Upper lobe of left lung (tissue), 6 donors: ENCODE measurements around the gene LMO4. TPM values are rescaled to one million over a fixed set of nuclear protein-coding genes. Genes with fewer than 3 reads are reported as not detected.

ENCODE experiments used
- ATAC-seq, 2 donors: fragments of 200-7000 bp; cut with Tn5 transposase; one replicate each; pipeline ENCODE4 v1.9.1; 2022; ENCODE audit warnings: mild to moderate bottlenecking in 2 of 2, moderate library complexity in 2 of 2; ENCODE audit not compliant: low FRiP score in 2 of 2
- DNase-seq, 2 donors: peaks; one replicate each; pipeline ENCODE4 v3.0.0-alpha.2; 2019 to 2020
- H3K27ac ChIP-seq, 4 donors: fragments of 200-600 bp; sonication (generic); one replicate each; pipeline ENCODE4 v1.5.1; 2016 to 2019
- H3K27me3 ChIP-seq, 4 donors: fragments of 200-600 bp; sonication (generic); one replicate each; pipeline ENCODE4 v1.5.1; 2017 to 2019
- H3K36me3 ChIP-seq, 4 donors: fragments of 200-600 bp; sonication (generic); one replicate each; pipeline ENCODE4 v1.5.1; 2016 to 2019
- H3K4me1 ChIP-seq, 4 donors: fragments of 200-600 bp; sonication (generic); one replicate each; pipeline ENCODE4 v1.5.1; 2018 to 2019
- H3K4me3 ChIP-seq, 4 donors: fragments of 200-600 bp; sonication (generic); one replicate each; pipeline ENCODE4 v1.5.1; 2017 to 2019; ENCODE audit warnings: mild to moderate bottlenecking in 2 of 4, moderate library complexity in 1 of 4
- H3K9me3 ChIP-seq, 4 donors: fragments of 200-600 bp; sonication (generic); one replicate each; pipeline ENCODE4 v1.5.1; 2018 to 2019
- EP300 ChIP-seq, 4 donors: sonication (generic); formaldehyde crosslinking; IDR thresholded peaks; one replicate each; pipeline ENCODE4 v1.5.1; 2017; ENCODE audit warnings: antibody characterized with exemption in 4 of 4, control low read depth in 2 of 4
- POLR2A ChIP-seq, 4 donors: fragments of 450-650 bp; IDR thresholded peaks; one replicate each; pipeline ENCODE4 v1.5.1; 2016 to 2017; ENCODE audit warnings: antibody characterized with exemption in 4 of 4, mild to moderate bottlenecking in 2 of 4
- POLR2AphosphoS5 ChIP-seq, 2 donors: sonication (generic); formaldehyde crosslinking; IDR thresholded peaks; one replicate each; pipeline ENCODE4 v1.5.1; 2017; ENCODE audit warnings: antibody characterized with exemption in 2 of 2
- WGBS, 2 donors: methylation state at CpG; one replicate each; pipeline ENCODE4 v1.1.5; 2017 to 2018; 5-methylcytosine and 5-hydroxymethylcytosine counted together
- total RNA-seq, 6 donors: library from RNA; depleted of rRNA in 4 of 6; stranded (reverse); fragments of >200 nt in 4 of 6; gene quantifications; one replicate each; pipeline versions ENCODE4 v1.1.0 to v1.2.1, GENCODE V29; 2016 to 2021
- TF ChIP-seq, protein P1 (sequence below), 6 experiments: fragments of 450-650 bp in 4 of 6; fragments of 200-600 bp in 2 of 6; sonication (generic) in 2 of 6; IDR thresholded peaks; one replicate each; pipeline ENCODE4 v1.5.1; 2016 to 2019; ENCODE audit warnings: antibody characterized with exemption in 6 of 6
- donor health status: DM: no; HTN: no; CAD: no; lungs with moderate emphysema.
- donor health status: DM: no; HTN: yes; CAD: no; lungs with severe emphysema.

The LMO4 gene
- total RNA-seq, 6 donors from 2014 or later: 23.7 to 54.4 (median 42.4) TPM

DNA sequence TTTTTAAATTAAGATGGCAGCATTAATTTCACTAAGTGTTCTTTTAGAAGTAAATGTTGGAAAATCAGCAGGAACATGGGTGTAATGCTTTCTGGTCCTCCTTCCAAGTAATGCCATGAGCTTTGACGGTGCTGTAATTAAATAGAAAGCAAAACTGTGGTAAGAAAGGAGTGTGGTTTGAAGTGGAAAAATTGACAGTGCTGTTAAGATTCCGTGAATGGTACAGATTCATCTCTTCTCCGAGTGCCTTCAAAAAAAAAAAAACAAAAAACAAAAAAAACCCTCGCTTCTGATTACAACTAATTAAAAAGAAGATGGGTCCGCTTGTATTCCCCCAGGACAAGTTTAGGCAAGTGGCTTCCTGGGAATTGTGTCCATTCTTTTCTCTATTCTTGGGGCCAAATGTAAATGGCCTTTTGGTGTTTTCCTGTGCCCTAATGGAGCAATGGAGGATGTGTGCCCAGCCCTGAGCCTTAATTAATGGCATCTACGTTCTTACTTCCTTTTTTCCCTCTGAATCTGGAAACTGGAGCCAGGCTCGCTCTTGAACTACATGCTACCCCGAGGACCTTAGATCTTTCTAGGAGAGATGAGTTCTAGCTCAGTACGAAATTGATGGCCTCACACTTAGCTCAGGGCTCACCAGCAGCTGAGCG, 5.1 kb downstream of the LMO4 start:
- Histone ChIP-seq H3K4me1 (peaks cover 34 to 46% (median 39%) of the 10 kb centered on the region in 4 donors), H3K27ac (peak overlapping the region; percentile 84 to 94 (median 88)), H3K4me3 (peak overlapping the region in 3 of 4 donors; percentile 71 to 84 (median 82)), H3K27me3 (no peaks in the 10 kb centered on the region), H3K36me3 (no peaks in the 10 kb centered on the region), H3K9me3 (no peaks in the 10 kb centered on the region)
- no peak for ATAC-seq
- WGBS, 2 donors: 58 to 63% methylated on average over 10 of the region's 10 CpGs
- TF ChIP-seq EP300 (IDR thresholded peaks at IDR 0.05): no peak
- TF ChIP-seq POLR2AphosphoS5 (IDR thresholded peaks at IDR 0.05): no peak
- no peak for TF ChIP-seq POLR2A (IDR thresholded peaks at IDR 0.05)
- TF ChIP-seq, protein P1, sequence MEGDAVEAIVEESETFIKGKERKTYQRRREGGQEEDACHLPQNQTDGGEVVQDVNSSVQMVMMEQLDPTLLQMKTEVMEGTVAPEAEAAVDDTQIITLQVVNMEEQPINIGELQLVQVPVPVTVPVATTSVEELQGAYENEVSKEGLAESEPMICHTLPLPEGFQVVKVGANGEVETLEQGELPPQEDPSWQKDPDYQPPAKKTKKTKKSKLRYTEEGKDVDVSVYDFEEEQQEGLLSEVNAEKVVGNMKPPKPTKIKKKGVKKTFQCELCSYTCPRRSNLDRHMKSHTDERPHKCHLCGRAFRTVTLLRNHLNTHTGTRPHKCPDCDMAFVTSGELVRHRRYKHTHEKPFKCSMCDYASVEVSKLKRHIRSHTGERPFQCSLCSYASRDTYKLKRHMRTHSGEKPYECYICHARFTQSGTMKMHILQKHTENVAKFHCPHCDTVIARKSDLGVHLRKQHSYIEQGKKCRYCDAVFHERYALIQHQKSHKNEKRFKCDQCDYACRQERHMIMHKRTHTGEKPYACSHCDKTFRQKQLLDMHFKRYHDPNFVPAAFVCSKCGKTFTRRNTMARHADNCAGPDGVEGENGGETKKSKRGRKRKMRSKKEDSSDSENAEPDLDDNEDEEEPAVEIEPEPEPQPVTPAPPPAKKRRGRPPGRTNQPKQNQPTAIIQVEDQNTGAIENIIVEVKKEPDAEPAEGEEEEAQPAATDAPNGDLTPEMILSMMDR (IDR thresholded peaks at IDR 0.05): no peak
- no peak for DNase-seq

DNA sequence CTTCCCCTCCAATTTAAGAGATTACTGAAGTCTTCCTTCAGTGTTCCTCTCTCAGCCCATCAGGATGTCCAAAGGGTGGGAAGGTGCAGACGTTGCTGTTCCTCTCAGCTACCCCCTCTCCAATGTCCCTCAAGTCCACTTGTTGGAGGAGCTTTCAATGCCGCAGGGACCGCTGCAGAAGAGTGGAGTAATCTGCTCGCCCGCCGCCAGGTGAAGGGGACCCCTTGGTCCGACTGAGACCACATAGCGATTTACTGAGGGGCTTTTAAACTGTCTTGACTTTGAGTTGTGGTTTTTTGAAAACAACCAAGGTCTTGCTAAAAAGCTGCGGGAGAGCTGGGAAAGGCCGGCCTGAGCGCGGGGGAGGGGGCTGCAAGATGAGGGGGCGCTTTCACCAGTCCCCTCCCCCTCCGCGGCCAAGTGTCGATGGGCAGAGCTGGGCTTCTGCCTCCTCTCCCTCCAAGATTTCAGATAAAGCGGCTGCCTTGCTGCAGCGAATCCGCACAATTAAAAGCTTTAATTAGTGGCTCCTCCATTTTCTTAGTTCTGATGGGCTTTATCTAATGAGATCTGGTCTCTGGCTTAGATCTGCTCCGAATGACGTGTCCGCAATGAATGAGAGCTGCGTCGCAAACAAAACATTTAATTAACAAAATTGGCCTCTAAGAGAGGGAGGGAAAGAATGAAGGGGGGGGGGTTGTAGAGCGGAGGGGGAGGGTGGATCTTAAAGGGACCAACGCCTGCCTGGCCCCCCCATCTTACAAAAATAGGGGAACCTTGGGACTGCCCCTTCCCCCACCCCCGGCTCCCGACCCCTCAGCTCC, 5.9 kb downstream of the LMO4 start:
- no peaks in the 10 kb centered on the region for H3K27me3 ChIP-seq
- TF ChIP-seq, protein P1 (IDR thresholded peaks at IDR 0.05): peak in 1 of 6 experiments; percentile 9
- TF ChIP-seq EP300 (IDR thresholded peaks at IDR 0.05) (no peak), POLR2A (IDR thresholded peaks at IDR 0.05) (no peak)
- H3K27ac ChIP-seq: peak overlapping the region; percentile 84 to 94 (median 88)
- WGBS, 2 donors: 28 to 31% methylated on average over 24 to 28 of the region's 28 CpGs
- H3K9me3 ChIP-seq: no peaks in the 10 kb centered on the region
- peaks cover under 1 to 5% (median 3%) of the 10 kb centered on the region in 4 donors for H3K36me3 ChIP-seq
- peak overlapping the region; percentile 50 to 84 (median 76) for H3K4me3 ChIP-seq
- DNase-seq: peak in 1 of 2 donors; percentile 48
- peaks cover 34 to 46% (median 39%) of the 10 kb centered on the region in 4 donors for H3K4me1 ChIP-seq
- ATAC-seq: peak; percentile 2 to 16

DNA sequence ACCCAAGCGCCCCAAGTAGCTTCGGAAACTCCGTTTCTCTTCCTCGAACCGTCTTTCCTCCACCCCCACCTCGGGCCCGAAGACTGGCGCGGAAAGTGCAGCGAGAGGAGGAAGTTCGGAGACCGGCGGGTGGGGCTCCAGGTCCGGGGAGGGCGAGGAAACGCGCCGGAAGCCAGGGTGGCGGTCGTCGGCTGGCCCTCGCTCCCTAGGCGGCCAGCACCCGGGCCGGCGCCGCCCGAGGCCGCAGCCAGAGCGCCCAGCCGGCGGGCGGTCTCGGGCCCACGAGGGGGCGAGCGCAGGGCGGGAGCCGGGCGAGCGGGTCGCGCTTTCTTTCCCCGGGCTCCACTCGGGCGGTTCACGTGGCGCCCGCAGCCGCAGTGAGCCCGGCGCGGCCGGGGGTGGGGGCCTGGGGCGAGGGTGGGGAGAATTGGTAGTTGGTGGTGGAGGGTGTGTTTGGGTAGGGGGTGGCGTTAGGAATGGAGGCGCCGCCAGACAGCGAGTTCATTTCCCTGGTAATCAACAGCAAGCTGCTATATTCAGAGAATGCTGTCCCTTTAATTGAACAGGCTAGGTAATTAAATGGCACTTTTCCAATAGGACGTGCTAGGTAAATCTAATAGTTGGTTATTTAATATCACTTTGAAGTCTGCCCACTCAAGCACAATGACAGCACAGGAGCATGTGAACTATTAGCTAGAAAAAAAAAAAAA, 6.7 kb downstream of the LMO4 start:
- no peak for TF ChIP-seq EP300 (IDR thresholded peaks at IDR 0.05)
- peak in 2 of 4 donors; percentile 28 to 62 for TF ChIP-seq POLR2A (IDR thresholded peaks at IDR 0.05)
- TF ChIP-seq, protein P1 (IDR thresholded peaks at IDR 0.05): peak; percentile 33 to 64 (median 38)
- TF ChIP-seq POLR2AphosphoS5 (IDR thresholded peaks at IDR 0.05): peak in 1 of 2 donors; percentile 41
- Histone ChIP-seq H3K4me3 (peak overlapping the region; percentile 50 to 84 (median 76)), H3K36me3 (peaks cover 6 to 13% (median 9%) of the 10 kb centered on the region in 4 donors), H3K4me1 (peaks cover 34 to 46% (median 39%) of the 10 kb centered on the region in 4 donors), H3K27me3 (no peaks in the 10 kb centered on the region), H3K9me3 (no peaks in the 10 kb centered on the region), H3K27ac (peak overlapping the region; percentile 84 to 94 (median 88))
- WGBS, 2 donors: 1% methylated on average over 21 to 58 of the region's 60 CpGs
- ATAC-seq: peak; percentile 51 to 81
- peak; percentile 82 to 93 for DNase-seq

DNA sequence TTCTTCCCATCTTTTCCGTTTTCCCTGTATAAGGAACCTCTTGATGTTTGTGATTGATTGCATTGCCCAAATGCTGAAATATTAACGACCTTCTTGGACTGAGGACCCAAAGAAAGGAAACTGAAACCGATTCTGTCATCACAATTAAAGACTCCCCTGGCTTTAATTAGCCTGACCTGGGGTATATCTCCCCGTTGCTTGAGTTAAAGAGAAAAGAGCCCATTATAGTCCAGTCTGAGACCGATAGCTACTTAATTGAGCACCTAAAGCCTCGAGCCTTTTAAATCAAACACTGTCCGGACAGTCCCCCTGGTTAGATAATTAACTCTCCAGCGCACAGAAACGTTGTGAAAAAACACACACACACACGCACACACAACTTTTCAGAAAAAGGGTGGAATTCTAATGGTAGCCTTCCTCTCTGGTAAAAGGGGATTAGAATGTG, 8.0 kb downstream of the LMO4 start:
- peaks cover 12 to 26% (median 18%) of the 10 kb centered on the region in 4 donors for H3K36me3 ChIP-seq
- TF ChIP-seq EP300 (IDR thresholded peaks at IDR 0.05) (no peak), POLR2A (IDR thresholded peaks at IDR 0.05) (no peak), POLR2AphosphoS5 (IDR thresholded peaks at IDR 0.05) (no peak)
- TF ChIP-seq, protein P1 (IDR thresholded peaks at IDR 0.05): no peak
- no peaks in the 10 kb centered on the region for H3K27me3 ChIP-seq
- DNase-seq (no peak), ATAC-seq (no peak)
- peak overlapping the region in 2 of 4 donors; percentile 82 to 84 for H3K4me3 ChIP-seq
- no peaks in the 10 kb centered on the region for H3K9me3 ChIP-seq
- WGBS, 2 donors: 46 to 47% methylated on average over 10 of the region's 10 CpGs
- peaks cover 34 to 46% (median 39%) of the 10 kb centered on the region in 4 donors for H3K4me1 ChIP-seq
- peak overlapping the region in 2 of 4 donors; percentile 4 to 94 for H3K27ac ChIP-seq
